HG03469 (cell line): ENCODE data around the gene KRTAP12-1.
"Not testable (repeated sequence)": the region's sequence is repeated elsewhere in the genome, so short reads cannot be mapped to it uniquely, and the experiment has no call there.

ENCODE experiments used
- ATAC-seq: cut with Tn5 transposase; IDR thresholded peaks from one replicate; pipeline ENCODE4 v1.9.1; 2021; ENCODE audit warnings: mild to moderate bottlenecking, moderate library complexity, moderate number of reproducible peaks; ENCODE audit not compliant: unreplicated experiment

The KRTAP12-1 gene

GRCh38 chr21:44699502-44700001 lies 17.6 kb upstream of the KRTAP12-1 start:
- no peak for ATAC-seq

DNA sequence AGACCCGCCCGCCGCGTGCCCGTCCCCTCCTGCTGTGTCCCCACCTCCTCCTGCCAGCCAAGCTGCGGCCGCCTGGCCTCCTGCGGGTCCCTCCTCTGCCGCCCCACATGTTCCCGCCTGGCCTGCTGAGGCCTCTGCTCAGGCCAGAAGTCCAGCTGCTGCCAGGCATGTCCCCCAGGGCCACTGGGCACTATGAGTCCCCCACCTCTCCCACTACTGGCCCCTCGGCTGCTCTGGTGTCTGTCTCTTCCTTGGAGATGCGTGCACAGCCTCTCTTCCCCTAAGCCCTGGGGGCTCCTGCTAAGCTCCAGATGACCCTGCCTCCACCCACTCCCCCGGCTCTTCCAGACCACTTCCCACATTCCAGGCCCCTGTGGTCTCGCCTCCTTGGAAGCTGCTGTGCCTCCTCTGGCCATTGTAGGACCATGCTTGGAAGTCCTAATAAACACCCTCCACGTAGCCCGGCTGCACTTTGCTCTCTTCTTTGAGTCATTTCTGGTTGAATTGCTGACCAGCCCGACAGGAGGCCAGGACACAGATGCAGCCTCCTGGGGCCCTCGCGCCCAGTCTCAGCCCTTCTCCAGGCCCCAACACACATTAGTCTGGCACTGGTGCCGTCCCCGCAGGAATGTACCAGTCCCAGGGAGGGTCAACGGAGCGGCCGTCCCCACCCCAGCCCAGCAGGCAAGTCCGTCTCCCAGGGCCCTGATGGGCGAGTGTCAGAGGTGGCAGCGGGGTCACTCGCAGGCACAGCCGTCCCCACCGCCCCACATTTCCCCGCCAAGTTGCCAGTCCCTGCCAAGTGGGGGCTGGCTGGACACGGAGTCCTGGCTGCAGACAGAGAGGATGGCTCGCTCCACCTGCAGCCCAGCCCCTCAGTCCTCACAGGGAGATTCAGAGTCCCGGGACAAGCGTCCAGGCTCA lies 16.1 kb upstream of the KRTAP12-1 start:
- ATAC-seq, result no peak

DNA sequence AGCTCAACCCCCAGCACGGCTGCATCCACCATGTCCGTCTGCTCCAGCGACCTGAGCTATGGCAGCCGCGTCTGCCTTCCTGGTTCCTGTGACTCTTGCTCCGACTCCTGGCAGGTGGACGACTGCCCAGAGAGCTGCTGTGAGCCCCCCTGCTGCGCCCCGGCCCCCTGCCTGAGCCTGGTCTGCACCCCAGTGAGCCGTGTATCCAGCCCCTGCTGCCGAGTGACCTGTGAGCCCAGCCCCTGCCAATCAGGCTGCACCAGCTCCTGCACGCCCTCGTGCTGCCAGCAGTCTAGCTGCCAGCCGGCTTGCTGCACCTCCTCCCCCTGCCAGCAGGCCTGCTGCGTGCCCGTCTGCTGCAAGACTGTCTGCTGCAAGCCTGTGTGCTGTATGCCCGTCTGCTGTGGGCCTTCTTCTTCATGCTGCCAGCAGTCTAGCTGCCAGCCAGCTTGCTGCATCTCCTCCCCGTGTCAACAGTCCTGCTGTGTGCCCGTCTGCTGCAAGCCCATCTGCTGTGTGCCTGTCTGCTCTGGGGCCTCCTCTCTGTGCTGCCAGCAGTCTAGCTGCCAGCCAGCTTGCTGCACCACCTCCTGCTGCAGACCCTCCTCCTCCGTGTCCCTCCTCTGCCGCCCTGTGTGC lies 15.3 kb upstream of the KRTAP12-1 start, which contains the start of gene KRTAP10-12:
KRTAP10-12 (plus strand) TSS at position 1 of the 639 bp plus-strand sequence; CDS start at position 31, 30 bp downstream.
- not testable (repeated sequence) for ATAC-seq

DNA sequence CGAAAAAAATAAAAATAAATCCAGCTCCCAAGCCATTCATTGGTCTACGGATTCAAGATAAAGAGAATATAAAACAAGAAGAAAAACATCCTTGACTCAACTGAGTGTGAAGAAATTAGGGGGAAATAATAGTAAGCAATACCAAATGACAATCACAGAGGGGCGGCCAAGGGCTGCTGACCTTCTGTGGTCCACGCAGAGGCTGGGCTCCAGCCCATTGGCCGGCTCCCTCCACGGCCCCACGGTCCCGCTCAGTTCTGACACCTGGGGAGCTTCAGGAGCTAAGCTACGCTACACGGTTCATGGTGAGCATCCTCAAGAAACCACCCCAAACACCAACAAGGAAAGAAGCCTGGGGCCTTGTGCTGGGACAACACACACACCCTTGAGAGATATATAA lies 14.6 kb upstream of the KRTAP12-1 start:
- ATAC-seq, result no peak

GRCh38 chr21:44695641-44696040 lies 13.7 kb upstream of the KRTAP12-1 start:
- ATAC-seq, result no peak

DNA sequence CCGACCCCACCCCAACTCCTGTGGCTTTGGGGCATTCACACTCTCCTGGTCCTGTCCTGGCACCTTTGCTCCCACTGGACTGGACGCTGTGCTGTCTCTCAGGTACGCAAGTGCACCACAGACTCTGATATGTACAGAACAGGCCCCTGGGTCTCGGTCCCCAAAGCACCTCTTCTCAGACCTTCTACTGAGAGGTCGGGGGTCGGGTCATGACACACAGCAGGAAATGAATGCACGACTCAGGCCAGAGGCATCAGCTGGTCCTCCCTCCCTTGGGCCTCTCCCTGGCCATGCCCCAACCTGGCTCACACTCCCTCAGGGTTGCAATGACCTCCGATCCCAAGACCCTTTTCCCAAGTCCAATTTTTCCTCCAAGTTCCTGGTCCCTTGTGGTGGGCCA lies 13.2 kb upstream of the KRTAP12-1 start:
- ATAC-seq, result no peak

DNA sequence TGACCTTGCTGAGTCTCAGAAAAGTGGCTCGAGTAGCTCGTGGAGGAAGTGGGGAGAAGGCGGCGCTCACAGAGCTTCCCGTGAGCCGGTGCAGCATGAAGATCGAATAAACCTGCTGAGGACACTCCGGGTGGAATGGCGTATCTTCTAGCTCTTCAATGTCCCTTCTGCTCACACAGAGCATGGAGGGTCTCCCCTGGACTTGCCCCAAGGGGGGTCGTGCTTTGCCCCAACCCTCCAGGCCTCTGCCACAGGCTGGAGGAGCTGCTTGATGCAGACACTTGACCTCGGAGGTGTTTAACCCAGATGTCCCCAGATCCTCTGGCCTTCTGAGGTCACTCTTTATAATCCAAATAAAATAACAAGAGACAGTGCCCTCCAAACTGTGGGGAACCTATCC lies 12.8 kb upstream of the KRTAP12-1 start:
- ATAC-seq, result no peak

DNA sequence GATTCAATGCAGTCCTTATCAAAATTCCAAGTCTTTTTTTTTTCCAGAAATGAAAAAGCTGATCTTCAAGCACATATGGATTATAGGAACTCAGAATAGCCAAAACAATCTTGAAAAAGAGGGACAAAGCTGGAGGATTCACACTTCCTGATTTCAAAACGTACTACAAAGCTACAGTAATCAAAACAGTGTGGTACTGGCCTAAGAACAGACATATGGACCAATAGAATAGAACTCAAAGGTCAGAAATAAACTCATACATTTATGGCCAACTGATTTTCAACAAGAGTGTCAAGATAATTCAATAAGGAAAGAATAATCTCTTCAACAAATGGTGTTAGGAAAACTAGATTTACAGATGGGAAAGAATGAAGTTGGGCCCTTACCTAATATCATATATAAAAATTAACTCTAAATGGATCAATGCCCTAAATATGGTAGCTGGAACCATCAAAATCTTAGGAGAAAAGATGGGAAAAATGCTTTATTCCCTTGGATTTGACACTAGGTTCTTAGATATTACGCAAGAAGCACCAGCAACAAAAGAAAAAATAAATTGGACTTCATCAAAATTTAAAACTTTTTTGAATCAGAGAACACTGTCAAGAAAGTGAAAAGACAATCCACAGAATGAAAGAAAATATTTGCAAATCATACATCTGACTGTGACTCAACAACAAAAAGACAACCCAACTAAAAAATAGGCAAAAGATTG lies 11.0 kb upstream of the KRTAP12-1 start:
- no peak for ATAC-seq

GRCh38 chr21:44691686-44692085 lies 9.7 kb upstream of the KRTAP12-1 start:
- no peak for ATAC-seq

DNA sequence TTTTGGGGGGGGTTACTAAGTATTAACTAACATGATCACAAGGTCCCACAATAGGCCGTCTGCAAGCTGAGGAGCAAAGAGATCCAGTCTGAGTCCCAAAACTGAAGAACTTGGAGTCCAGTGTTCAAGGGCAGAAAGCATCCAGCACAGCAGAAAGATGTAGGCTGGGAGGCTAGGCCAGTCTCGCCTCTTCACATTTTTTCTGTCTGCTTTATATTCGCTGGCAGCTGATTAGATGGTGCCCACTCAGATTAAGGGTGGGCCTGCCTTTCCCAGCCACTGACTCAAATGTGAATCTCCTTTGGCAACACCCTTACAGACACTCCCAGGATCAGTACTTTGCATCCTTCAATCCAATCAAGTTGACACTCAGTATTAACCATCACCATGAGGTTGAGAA lies 7.8 kb upstream of the KRTAP12-1 start:
- ATAC-seq, result not testable (repeated sequence)

- no peak for ATAC-seq
Observed at GRCh38 chr21:44687671-44688070, 5.7 kb upstream of the KRTAP12-1 start.

DNA sequence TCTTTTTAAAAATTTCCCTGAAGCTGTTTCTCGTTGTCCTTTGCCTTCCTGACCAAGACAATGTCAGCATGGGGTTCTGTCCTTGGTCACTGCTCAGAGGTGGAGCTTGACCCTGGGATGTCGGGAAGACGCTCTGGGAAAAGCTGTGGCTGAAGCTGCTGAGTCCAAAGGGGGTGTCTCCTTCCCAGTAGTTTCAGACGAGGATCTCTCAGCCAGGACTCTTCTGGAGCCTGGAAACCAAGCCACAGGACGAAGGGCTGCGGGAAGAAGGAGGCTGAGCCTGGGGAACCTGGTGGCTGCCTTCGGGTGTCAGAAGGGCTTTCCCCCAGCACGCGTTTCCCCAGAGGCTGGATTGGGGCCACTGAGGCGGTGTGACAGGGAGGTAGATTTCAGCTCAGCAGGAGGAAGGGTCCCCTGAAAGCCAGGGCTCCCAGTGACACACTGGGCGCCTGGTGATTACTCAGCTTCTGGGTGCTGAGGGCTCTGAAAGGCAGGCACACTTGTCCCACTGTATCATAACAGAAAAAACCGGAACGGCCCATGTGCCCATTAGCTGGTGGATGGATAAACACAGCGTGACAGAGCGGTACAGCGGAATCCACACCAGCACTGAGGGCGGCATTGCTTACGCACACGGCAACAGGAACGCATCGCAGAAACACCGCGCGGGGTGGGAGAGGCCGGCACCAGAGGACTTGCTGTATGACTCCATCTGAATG lies 5.0 kb upstream of the KRTAP12-1 start:
- ATAC-seq, result no peak

GRCh38 chr21:44686000-44686781 lies 4.2 kb upstream of the KRTAP12-1 start:
- no peak for ATAC-seq

- ATAC-seq, result not testable (repeated sequence)
Observed at GRCh38 chr21:44685050-44685449, 3.1 kb upstream of the KRTAP12-1 start.

GRCh38 chr21:44684483-44684882 lies 2.5 kb upstream of the KRTAP12-1 start:
- ATAC-seq, result no peak

DNA sequence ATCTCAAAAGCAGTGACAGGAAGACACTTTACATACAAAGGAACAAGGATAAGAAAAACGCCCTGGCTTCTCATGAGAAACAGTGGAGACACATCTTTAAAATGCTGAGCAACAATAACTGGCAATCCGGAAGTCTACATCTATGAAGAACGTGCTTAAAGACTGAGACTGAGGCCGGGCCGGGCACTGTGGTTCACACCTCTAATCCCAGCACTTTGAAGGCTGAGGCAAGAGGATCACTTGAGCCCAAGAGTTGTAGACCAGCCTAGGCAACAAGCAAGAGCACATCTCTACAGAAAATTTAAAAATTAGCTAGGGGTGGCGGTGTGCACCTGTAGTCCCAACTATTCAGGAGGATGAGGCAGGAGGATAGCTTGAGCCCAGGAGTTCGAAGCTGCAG lies 2.1 kb upstream of the KRTAP12-1 start:
- ATAC-seq, result no peak

DNA sequence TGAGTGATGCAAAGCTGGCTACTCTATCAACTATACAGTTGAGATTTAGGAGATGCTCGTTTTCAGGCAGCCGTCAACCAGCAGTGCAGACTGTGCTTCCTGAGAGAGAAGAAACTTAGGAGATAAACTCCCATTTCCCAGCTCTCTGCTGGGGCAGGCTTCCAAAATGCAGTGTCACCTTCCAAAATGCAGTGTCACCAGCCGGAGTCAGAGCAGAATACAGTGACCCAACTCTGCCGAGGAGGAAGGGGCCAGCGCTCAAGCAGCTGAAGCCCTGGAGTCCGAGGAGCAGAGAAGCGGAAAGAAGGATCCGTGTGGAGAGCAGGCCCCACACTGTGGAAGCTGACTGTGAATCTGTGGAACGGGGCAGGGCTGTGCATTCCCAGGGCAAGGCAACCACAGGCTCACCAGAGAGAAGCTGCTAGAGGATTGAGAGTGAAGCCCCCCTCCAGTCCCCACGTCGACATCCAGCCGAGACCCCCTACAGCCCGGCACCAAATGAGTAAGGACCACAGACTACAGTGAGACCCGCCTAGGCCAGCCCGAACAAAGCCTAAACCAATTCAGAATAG lies 703 bp upstream of the KRTAP12-1 start:
- ATAC-seq, result no peak

GRCh38 chr21:44681152-44681551 lies 811 bp downstream of the KRTAP12-1 start:
- ATAC-seq, result no peak

DNA sequence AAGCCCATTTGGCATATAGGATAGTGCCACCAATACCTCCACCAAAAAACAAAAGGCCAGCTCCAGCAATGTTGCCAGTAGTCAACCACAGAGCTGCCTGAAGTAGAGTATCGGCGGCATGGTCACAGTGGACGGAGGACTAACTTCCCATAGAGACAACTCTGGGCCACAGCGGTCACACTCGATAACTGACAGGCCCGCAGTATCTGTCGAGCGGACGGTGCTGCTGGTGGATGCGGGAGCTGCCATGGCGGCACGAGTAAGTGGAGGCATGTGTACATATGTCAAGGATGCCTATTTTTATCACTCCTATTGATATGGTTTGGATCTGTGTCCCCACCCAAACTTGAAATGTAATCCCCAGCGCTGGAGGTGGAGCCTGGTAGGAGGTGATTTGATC lies 4.1 kb downstream of the KRTAP12-1 start:
- ATAC-seq, result no peak
